ENCODE measurements around the gene AFF3.

Gene AFF3

DNA sequence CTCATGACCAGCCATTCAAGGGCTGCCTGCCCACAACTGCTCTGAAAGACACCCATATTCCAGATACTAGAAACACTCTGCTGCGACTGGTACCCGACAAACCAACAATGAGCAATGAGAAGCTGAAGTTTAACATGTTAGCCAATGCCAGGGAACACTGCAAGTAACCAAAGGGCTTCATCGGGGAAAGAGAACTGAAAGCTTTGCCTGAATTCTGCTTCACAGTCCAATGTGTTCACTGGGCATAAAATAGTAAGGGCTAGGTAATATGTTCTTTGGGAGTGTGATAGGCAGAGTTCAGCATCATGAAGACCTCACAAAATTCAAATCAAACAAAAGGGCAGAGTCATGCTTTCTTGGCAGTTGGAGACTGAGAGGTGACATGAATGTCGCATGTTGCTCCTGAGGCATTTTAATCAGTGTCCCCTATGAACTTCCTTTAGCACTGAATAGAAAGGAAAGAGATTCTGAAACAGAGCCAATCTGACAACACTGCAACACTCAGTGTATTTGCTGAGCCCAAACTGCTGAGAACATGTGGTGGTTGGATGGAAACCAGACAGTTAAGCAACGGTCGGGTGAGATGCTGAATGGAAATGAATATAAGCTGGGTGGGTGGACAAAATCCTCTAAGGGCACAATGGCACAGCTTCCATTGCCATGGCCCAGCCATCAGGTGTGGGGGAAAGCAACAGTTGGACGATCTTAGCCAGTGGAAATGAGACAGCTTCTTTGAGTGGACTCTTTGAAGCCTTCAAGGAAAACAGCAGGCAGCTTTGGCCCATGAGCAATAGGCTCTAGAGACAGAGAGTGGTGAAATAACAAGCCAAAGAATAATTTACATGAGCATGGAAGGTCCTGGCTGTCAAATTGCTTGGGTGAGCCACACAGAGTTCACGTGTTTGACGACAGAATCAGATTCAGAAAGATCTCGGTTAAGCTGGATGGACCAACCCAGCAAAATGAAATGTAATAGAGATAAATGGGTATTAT, 277.5 kb downstream of the AFF3 start:
- in situ Hi-C loops (cut with MboI; ENCODE audit: low sequenced_read_pairs), result no loop called here

DNA sequence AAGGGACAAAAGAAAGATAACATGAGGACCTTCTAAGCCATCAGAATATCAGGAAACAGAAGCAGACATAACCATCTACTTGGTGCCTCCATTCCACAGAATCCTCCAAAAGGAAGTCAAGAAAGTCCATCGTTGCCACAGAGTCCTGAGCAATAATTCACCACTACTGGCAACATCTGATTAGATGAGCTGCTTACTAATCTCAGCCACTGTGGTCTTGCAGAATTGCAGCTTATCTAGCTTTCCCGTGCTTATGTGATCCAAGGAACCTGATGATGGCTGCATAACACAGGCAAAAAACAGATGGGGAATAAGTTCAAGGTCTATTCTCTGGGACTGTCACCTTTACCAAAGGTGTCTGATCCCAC, 278.5 kb downstream of the AFF3 start:
- in situ Hi-C loops (cut with MboI; ENCODE audit: low sequenced_read_pairs), result no loop called here

GRCh38 chr2:99863236-99863902, 279.0 kb downstream of the AFF3 start:
- in situ Hi-C loops (cut with MboI; ENCODE audit: low sequenced_read_pairs), result no loop called here

DNA sequence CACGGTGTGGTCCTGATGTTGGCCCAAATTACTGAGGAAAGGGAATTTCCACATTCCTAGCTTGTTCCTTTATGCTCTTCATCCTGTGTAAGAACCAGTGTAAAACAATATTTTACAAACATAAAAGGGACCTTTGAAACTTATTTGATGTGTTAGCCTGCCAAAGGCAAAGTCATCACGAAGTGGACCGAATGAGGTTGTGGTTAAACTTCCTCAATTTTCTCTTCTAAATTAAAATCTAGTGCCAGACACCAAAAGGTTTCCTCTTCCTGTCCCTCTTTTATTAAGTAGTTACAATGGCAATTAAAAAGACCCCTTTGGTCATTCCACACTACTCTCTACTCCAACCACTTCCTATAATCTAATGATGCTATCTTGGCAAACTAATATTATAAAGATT, 279.8 kb downstream of the AFF3 start:
- in situ Hi-C loops (cut with MboI; ENCODE audit: low sequenced_read_pairs), result no loop called here

- in situ Hi-C loops (cut with MboI; ENCODE audit: low sequenced_read_pairs), result no loop called here
These were observed 281.0 kb downstream of the AFF3 start for GRCh38 chr2:99861376-99861760.

DNA sequence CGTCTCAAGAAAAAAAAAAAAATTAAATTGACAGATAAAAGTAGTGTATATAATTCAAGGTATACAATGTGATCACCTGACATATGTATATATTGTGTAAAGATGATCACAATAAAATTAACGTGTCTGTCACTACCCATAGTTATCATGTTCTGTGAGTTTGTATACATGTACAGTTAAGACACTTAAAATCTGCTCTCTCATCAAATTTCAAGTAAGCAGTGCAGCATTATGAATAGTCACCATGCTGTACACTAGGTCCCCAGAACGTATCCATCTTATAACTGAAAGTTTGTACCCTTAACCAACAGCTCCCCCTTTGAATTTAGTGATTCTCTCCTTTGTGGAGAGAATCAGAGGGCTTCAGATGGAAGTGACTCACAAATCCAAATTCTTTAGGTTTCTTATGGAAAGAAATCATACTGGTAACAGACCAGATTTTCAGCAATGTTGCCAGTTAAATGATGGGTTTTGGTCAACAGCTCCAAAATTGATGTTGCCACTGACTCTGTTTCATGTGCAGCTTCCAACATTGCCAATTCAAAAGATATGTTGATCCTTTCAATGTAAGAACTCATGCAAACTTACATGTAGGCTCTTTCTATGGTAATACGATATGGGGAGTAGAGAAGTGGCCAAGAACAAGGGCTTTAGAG, 281.5 kb downstream of the AFF3 start:
- in situ Hi-C loops (cut with MboI; ENCODE audit: low sequenced_read_pairs), result no loop called here

DNA sequence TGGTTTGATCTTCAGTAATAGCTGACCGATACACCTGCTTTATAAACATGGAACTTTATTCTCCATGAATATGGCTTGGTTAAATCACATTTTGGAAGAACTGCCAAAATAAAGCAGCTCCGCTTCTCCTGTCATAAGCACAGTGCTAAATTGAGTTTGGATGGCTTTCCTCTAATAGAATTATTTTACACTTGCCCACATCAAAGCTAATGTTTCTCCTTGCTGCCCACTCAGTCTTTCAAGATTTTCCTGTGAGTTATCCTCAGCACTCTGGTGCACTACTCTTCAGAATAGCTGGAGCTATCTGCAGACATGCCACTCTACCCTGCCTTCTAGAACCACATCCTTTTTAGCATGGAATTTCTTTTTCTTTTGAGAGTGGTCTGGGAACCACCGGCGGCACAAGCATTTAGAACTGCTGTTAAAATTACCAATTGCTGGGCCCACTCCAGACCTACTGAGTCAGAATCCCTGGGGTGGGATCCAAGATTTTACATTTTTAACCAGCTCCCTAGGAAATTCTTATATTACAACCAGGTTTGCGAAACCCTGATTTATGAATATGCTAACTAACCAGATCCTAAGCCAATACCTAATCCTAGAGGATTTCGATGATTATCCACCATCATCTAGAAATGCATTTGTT, 283.3 kb downstream of the AFF3 start:
- in situ Hi-C loops (cut with MboI; ENCODE audit: low sequenced_read_pairs), result no loop called here

DNA sequence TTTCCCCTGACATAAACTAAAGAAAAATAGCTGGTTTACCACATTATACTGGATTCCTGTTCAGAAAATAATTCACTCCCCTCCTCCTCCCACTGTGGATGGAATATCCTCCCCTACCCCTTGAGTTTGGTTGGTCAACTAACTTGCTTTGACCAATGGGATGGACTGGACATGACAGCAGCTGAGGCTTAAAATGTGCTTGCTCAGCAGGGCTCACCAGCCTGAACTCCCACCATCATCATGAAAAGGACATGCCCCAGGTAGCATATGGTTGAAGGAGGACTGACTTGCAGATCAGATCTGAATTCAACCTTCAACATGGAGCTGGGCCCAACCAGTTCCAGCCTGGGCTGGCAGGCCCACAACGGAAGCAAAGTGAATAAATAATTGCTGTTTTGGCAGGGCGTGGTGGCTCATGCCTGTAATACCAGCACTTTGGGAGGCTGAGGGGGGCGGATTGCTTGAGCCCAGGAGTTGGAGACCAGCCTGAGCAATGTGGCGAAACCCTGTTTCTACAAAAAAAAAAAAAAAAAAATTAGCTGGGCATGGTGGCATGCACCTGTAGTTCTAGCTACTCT, 284.4 kb downstream of the AFF3 start:
- in situ Hi-C loops (cut with MboI; ENCODE audit: low sequenced_read_pairs), result no loop called here

DNA sequence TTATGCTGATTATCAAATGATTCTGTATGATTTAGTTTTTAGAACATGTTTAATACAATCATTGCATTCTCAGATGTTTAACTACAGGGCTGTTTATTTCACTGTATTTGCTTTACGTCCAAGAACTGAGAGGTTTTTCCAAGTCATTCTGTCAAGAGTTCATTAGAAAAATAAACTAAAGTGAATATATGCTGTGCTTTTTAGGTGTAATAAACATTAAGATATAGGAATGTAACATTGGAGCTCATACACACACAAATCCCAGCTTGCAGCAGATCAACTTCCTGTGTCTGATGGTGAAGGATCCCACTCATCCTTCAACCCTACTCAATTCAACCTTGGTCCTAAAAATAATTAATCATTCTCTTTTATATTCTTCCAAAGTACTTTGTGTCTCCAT, 285.0 kb downstream of the AFF3 start:
- in situ Hi-C loops (cut with MboI; ENCODE audit: low sequenced_read_pairs), result no loop called here

DNA sequence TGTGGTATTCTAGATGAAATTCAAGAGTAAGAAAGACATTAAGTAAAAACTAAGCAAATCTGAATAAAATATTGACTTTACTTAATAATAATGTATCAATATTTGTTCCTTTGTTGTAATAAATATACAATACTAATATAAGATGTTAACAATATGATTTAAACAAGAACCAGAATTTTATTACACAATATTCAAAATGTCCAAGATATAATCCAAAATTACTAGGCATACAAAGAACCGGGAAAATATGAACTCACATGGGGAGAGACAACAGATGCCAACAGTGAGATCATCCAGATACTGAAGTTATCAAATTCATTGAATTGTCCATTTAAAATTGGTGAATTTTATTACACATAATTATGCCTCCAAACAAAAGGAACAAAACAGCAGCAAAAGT, 286.3 kb downstream of the AFF3 start:
- in situ Hi-C loops (cut with MboI; ENCODE audit: low sequenced_read_pairs), result no loop called here

GRCh38 chr2:99854236-99854852, 288.0 kb downstream of the AFF3 start:
- in situ Hi-C loops (cut with MboI; ENCODE audit: low sequenced_read_pairs), result no loop called here

DNA sequence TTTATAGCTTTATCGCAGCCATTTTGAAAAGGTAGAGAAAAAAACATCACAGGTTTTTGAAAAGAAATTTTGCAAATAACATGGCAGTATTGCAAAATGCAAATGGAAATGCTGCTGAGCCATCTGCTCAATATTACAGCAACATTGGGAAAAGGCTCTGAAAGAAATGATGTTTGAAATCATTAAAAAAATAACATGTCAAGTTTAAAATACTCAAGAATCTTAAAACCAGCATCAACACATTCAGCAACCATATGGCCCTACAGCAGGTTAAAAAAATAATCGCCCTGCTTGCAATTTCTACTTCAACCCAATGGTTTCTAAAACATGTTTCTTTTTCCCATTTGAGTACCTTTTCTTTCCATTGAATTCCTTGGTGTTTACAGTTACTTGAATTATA, 289.4 kb downstream of the AFF3 start:
- in situ Hi-C loops (cut with MboI; ENCODE audit: low sequenced_read_pairs), result no loop called here

- in situ Hi-C loops (cut with MboI; ENCODE audit: low sequenced_read_pairs), result no loop called here
These were observed 289.9 kb downstream of the AFF3 start for GRCh38 chr2:99852376-99852934.

DNA sequence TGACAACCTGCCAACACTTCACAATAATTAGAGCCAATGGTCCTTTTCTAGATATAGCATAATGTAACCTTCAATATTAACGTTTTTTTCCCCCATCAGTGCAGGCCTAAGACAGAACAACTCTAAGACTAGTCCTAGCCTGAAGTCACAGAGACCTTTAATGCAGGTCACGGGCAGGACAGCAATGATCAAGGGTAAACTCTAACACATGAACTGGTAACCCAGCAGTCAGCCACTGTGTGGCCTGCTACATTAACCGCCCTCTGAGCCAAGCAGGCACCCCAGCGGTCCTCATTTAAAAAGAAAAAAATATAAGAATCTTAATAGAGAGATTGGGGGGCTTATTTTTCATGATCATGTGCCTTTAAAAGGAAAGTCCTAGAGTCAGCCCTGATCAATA, 290.6 kb downstream of the AFF3 start:
- in situ Hi-C loops (cut with MboI; ENCODE audit: low sequenced_read_pairs), result no loop called here

GRCh38 chr2:99851089-99851488, 291.3 kb downstream of the AFF3 start:
- in situ Hi-C loops (cut with MboI; ENCODE audit: low sequenced_read_pairs), result no loop called here

GRCh38 chr2:99850084-99850710, 292.2 kb downstream of the AFF3 start:
- in situ Hi-C loops (cut with MboI; ENCODE audit: low sequenced_read_pairs), result no loop called here

DNA sequence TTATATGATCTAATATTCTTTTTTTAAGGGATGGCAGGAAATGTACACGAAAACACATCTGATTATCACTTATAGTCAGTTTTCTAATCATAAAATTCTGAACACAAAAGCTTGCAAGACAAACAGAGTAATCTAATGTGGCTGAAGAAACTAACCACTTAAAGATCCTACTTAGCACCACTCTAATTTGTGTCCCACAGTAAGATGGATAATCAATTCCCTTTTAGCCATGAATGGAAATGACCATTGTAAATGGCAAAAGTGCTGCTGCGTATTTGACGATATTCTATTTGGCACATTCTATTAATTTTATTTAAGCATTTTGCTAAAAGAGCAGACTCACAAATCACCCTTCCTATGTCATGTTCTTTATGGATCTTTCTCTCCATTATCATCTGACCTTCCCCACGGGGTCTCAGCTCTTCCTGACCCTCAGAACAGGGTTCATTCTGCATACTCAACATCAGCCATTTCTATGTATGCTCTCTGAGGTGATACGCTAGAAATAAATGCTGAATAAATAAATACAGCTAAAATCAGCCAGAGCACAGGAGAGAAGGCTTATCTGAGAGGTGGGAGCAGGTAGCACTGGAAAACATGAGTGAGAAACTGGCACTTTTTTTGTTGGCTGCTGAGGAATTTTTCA, 295.8 kb downstream of the AFF3 start:
- in situ Hi-C loops (cut with MboI; ENCODE audit: low sequenced_read_pairs), result no loop called here

DNA sequence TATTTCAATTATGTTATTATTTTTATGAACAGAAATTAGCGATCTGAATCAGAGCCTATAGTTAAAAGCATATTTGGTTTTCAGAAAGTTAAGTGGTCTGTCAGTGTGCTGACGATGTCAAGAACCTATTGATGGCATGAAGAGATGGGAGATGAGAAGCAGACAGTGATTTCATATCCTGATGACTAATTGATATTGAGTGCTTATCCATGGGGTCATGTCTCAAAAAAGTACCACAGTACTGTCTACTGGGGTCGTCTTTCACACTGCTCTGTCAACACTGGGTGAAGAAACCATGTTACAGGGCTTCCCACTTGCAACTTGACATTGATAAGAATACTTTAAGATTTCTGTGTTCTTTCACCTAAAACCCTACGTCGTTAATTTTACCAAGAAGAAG, 297.1 kb downstream of the AFF3 start:
- in situ Hi-C loops (cut with MboI; ENCODE audit: low sequenced_read_pairs), result no loop called here

DNA sequence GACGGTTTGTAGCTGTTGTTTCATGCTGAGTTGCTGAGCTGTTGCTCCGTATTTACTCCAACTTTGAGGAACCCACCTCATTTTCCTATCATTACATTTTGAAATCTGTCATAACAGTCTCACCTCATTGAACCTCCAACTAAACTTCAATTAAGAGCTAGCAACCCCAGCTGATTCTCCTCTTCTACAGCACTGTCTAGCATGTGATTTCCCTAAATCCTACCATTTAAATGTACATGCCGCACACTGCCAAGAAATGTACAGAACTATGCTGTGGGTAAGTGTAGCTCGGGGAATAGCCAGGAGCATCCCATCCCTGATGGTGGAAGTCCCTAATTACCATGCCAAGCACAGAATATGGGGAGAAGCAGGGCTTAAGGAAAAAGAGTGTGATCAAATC, 299.9 kb downstream of the AFF3 start:
- in situ Hi-C loops (cut with MboI; ENCODE audit: low sequenced_read_pairs), result no loop called here
